Osteoblast (primary cell): ENCODE results near the gene ARIH1. TPM values are rescaled to one million over a fixed set of nuclear protein-coding genes. Genes with fewer than 3 reads are reported as not detected.

Experiments used
- DNase-seq: peaks from one replicate; pipeline ENCODE4 v3.0.0; 2011; ENCODE audit warnings: low spot score, mixed read lengths; ENCODE audit not compliant: insufficient read length; ENCODE audit errors: missing footprints
- H2AFZ ChIP-seq: 2 replicates; pipeline ENCODE4 v1.6.0; 2011; ENCODE audit warnings: mild to moderate bottlenecking, low read length
- H3K27ac ChIP-seq: 2 replicates; pipeline ENCODE4 v1.5.1; 2011; ENCODE audit warnings: mild to moderate bottlenecking, low read depth, low read length, moderate library complexity
- H3K27me3 ChIP-seq: 2 replicates; pipeline ENCODE4 v1.6.0; 2012; ENCODE audit warnings: mild to moderate bottlenecking, control low read depth, inconsistent platforms, low read length, moderate library complexity; ENCODE audit not compliant: insufficient read depth
- H3K36me3 ChIP-seq: 2 replicates; pipeline ENCODE4 v1.5.1; 2011; ENCODE audit warnings: mild to moderate bottlenecking, low read length, control low read depth, moderate library complexity; ENCODE audit not compliant: insufficient read depth
- H3K4me1 ChIP-seq: 2 replicates; pipeline ENCODE4 v1.5.1; 2011; ENCODE audit warnings: mild to moderate bottlenecking, low read length, control low read depth, moderate library complexity; ENCODE audit not compliant: insufficient read depth
- H3K4me2 ChIP-seq: 2 replicates; pipeline ENCODE4 v1.6.0; 2011; ENCODE audit warnings: mild to moderate bottlenecking, low read length; ENCODE audit not compliant: insufficient read depth
- H3K4me3 ChIP-seq: fragments of 200-600 bp; sonication (generic); 3 replicates; pipeline ENCODE4 v1.5.1; 2012; ENCODE audit warnings: mild to moderate bottlenecking, low read length, inconsistent platforms; ENCODE audit not compliant: insufficient read depth
- H3K79me2 ChIP-seq: 2 replicates; pipeline ENCODE4 v1.6.0; 2012; ENCODE audit warnings: mild to moderate bottlenecking, low read length, control low read depth, inconsistent platforms; ENCODE audit not compliant: insufficient read depth
- H3K9me3 ChIP-seq: 2 replicates; pipeline ENCODE4 v1.5.1; 2011; ENCODE audit warnings: low read depth, low read length, control low read depth
- H4K20me1 ChIP-seq: 2 replicates; pipeline ENCODE4 v1.6.0; 2012; ENCODE audit warnings: mild to moderate bottlenecking, low read length, control low read depth; ENCODE audit not compliant: insufficient read depth
- CTCF ChIP-seq: IDR thresholded peaks from 2 replicates; pipeline ENCODE4 v1.5.1; 2011; ENCODE audit warnings: mild to moderate bottlenecking, low read depth, low read length, moderate library complexity; ENCODE audit errors: extremely low read depth
- total RNA-seq: library from RNA; depleted of rRNA; stranded (reverse); fragments of >200 nt; gene quantifications from 2 replicates; pipeline ENCODE4 v1.2.3, GENCODE V29; 2012

Gene ARIH1
- total RNA-seq, 1 donor: 32.6 TPM

GRCh38 chr15:72521682-72522081, 47.6 kb downstream of the ARIH1 start:
- Histone ChIP-seq H4K20me1 (peaks cover 22% of the 10 kb centered on the region), H3K27ac (no peak overlapping the region), H3K9me3 (no peaks in the 10 kb centered on the region), H3K27me3 (no peaks in the 10 kb centered on the region), H3K79me2 (peaks cover 79% of the 10 kb centered on the region), H3K36me3 (no peaks in the 10 kb centered on the region), H3K4me1 (peaks cover 4% of the 10 kb centered on the region), H3K4me3 (no peak overlapping the region), H3K4me2 (no peak overlapping the region), H2AFZ (no peak overlapping the region)
- TF ChIP-seq CTCF: no peak
- DNase-seq: no peak

- peak; percentile 23 for TF ChIP-seq CTCF
- Histone ChIP-seq H3K27me3 (no peaks in the 10 kb centered on the region), H3K4me3 (no peak overlapping the region), H2AFZ (no peak overlapping the region), H3K4me1 (no peaks in the 10 kb centered on the region), H3K27ac (no peak overlapping the region), H4K20me1 (peaks cover 46% of the 10 kb centered on the region), H3K36me3 (no peaks in the 10 kb centered on the region), H3K79me2 (peaks cover 87% of the 10 kb centered on the region), H3K9me3 (no peaks in the 10 kb centered on the region), H3K4me2 (no peak overlapping the region)
- DNase-seq: no peak
These were observed 59.0 kb downstream of the ARIH1 start for GRCh38 chr15:72532991-72533601.

GRCh38 chr15:72534523-72534922, 60.4 kb downstream of the ARIH1 start:
- Histone ChIP-seq H3K4me3 (no peak overlapping the region), H2AFZ (no peak overlapping the region), H3K79me2 (peaks cover 88% of the 10 kb centered on the region), H3K4me1 (no peaks in the 10 kb centered on the region), H4K20me1 (peaks cover 42% of the 10 kb centered on the region), H3K4me2 (no peak overlapping the region), H3K36me3 (no peaks in the 10 kb centered on the region), H3K27ac (no peak overlapping the region), H3K9me3 (no peaks in the 10 kb centered on the region), H3K27me3 (no peaks in the 10 kb centered on the region)
- no peak for DNase-seq
- TF ChIP-seq CTCF: no peak

GRCh38 chr15:72535911-72536310, 61.8 kb downstream of the ARIH1 start:
- H3K79me2 ChIP-seq: peaks cover 83% of the 10 kb centered on the region
- TF ChIP-seq CTCF: no peak
- no peak overlapping the region for H3K27ac ChIP-seq
- no peaks in the 10 kb centered on the region for H3K27me3 ChIP-seq
- DNase-seq: no peak
- no peak overlapping the region for H2AFZ ChIP-seq
- no peak overlapping the region for H3K4me2 ChIP-seq
- peaks cover 34% of the 10 kb centered on the region for H4K20me1 ChIP-seq
- H3K36me3 ChIP-seq: no peaks in the 10 kb centered on the region
- no peaks in the 10 kb centered on the region for H3K4me1 ChIP-seq
- no peak overlapping the region for H3K4me3 ChIP-seq
- H3K9me3 ChIP-seq: peaks cover 2% of the 10 kb centered on the region
